ENCODE results near the gene EIF4EBP3. TPM values are rescaled to one million over a fixed set of nuclear protein-coding genes. Genes with fewer than 3 reads are reported as not detected.
A peak's percentile ranks its signal among the peaks of the same experiment; 100 is the strongest.

The EIF4EBP3 gene
- total and polyA plus RNA-seq, 8 donors: 7.2 to 55.5 (median 13.7) TPM

DNA sequence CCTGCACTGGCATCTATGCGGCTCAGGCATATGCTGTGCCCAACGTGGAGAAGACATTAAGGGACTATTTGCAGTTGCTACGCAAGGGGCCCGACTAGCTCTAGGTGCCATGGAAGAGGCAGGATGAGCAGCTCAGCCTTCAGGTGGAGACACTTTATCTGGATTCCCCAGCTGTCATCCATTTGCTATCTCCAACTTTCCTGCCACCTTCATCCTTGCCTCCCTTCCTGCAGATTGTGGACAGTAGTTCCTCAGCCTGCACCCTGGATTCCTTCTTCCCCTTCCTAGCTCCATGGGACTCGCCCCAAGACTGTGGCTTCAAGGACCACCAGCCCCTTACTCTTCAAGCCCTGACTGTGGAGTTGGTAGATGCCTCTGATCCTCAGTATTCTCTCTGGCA lies 19.2 kb downstream of the EIF4EBP3 start:
- H3K9me3 ChIP-seq: no peaks in the 10 kb centered on the region
- H3K4me3 ChIP-seq: no peak overlapping the region
- no peak overlapping the region for H3K27ac ChIP-seq
- H3K27me3 ChIP-seq: no peaks in the 10 kb centered on the region
- intact Hi-C loops (cut with DNase I): loop anchor here in 1 of 3 donors (10.0 kb wide), 1 partner anchor 68 kb away; the partner anchor contains the start of genes CD14 and TMCO6
- no peak for FAIRE-seq
- no peak for DNase-seq
- TF ChIP-seq, protein P1, sequence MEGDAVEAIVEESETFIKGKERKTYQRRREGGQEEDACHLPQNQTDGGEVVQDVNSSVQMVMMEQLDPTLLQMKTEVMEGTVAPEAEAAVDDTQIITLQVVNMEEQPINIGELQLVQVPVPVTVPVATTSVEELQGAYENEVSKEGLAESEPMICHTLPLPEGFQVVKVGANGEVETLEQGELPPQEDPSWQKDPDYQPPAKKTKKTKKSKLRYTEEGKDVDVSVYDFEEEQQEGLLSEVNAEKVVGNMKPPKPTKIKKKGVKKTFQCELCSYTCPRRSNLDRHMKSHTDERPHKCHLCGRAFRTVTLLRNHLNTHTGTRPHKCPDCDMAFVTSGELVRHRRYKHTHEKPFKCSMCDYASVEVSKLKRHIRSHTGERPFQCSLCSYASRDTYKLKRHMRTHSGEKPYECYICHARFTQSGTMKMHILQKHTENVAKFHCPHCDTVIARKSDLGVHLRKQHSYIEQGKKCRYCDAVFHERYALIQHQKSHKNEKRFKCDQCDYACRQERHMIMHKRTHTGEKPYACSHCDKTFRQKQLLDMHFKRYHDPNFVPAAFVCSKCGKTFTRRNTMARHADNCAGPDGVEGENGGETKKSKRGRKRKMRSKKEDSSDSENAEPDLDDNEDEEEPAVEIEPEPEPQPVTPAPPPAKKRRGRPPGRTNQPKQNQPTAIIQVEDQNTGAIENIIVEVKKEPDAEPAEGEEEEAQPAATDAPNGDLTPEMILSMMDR (IDR thresholded peaks at IDR 0.05): no peak
- WGBS, 2 donors: 88% methylated on average over 5 of the region's 5 CpGs
- peaks cover 0 to 10% (median 9%) of the 10 kb centered on the region in 3 donors for H3K36me3 ChIP-seq
- H3K4me1 ChIP-seq: peaks cover 4 to 11% (median 10%) of the 10 kb centered on the region in 3 donors
- ATAC-seq: no peak

DNA sequence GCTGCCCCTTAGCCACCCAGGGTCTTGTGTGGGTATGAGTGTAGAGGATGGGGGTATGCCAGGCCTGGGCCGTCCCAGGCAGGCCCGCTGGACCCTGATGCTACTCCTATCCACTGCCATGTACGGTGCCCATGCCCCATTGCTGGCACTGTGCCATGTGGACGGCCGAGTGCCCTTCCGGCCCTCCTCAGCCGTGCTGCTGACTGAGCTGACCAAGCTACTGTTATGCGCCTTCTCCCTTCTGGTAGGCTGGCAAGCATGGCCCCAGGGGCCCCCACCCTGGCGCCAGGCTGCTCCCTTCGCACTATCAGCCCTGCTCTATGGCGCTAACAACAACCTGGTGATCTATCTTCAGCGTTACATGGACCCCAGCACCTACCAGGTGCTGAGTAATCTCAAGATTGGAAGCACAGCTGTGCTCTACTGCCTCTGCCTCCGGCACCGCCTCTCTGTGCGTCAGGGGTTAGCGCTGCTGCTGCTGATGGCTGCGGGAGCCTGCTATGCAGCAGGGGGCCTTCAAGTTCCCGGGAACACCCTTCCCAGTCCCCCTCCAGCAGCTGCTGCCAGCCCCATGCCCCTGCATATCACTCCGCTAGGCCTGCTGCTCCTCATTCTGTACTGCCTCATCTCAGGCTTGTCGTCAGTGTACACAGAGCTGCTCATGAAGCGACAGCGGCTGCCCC lies 19.8 kb downstream of the EIF4EBP3 start:
- no peak for ATAC-seq
- Histone ChIP-seq H3K27me3 (no peaks in the 10 kb centered on the region), H3K4me3 (no peak overlapping the region), H3K27ac (no peak overlapping the region), H3K9me3 (no peaks in the 10 kb centered on the region), H3K36me3 (peaks cover 0 to 10% (median 9%) of the 10 kb centered on the region in 3 donors), H3K4me1 (peaks cover 4 to 11% (median 10%) of the 10 kb centered on the region in 3 donors)
- TF ChIP-seq, protein P1 (IDR thresholded peaks at IDR 0.05): no peak
- intact Hi-C loops (cut with DNase I): loop anchor here in 1 of 3 donors (10.0 kb wide), 1 partner anchor 68 kb away; the partner anchor contains the start of genes CD14 and TMCO6
- DNase-seq: peak in 4 of 6 donors; percentile 31 to 84 (median 62)
- no peak for FAIRE-seq
- 88% methylated on average over 22 of the region's 22 CpGs for WGBS, 2 donors

DNA sequence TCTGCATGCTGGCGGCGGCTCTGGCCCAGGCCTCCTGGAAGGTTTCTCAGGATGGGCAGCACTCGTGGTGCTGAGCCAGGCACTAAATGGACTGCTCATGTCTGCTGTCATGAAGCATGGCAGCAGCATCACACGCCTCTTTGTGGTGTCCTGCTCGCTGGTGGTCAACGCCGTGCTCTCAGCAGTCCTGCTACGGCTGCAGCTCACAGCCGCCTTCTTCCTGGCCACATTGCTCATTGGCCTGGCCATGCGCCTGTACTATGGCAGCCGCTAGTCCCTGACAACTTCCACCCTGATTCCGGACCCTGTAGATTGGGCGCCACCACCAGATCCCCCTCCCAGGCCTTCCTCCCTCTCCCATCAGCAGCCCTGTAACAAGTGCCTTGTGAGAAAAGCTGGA lies 20.4 kb downstream of the EIF4EBP3 start:
- FAIRE-seq: no peak
- no peaks in the 10 kb centered on the region for H3K27me3 ChIP-seq
- no peaks in the 10 kb centered on the region for H3K9me3 ChIP-seq
- H3K27ac ChIP-seq: no peak overlapping the region
- no peak overlapping the region for H3K4me3 ChIP-seq
- 97 to 98% methylated on average over 13 of the region's 13 CpGs for WGBS, 2 donors
- H3K4me1 ChIP-seq: peaks cover 4 to 11% (median 10%) of the 10 kb centered on the region in 3 donors
- TF ChIP-seq, protein P1 (IDR thresholded peaks at IDR 0.05): no peak
- intact Hi-C loops (cut with DNase I): loop anchor here in 1 of 3 donors (10.0 kb wide), 1 partner anchor 67 kb away; the partner anchor contains the start of genes CD14 and TMCO6
- DNase-seq: no peak
- H3K36me3 ChIP-seq: peaks cover 0 to 10% (median 9%) of the 10 kb centered on the region in 3 donors
- ATAC-seq: no peak

DNA sequence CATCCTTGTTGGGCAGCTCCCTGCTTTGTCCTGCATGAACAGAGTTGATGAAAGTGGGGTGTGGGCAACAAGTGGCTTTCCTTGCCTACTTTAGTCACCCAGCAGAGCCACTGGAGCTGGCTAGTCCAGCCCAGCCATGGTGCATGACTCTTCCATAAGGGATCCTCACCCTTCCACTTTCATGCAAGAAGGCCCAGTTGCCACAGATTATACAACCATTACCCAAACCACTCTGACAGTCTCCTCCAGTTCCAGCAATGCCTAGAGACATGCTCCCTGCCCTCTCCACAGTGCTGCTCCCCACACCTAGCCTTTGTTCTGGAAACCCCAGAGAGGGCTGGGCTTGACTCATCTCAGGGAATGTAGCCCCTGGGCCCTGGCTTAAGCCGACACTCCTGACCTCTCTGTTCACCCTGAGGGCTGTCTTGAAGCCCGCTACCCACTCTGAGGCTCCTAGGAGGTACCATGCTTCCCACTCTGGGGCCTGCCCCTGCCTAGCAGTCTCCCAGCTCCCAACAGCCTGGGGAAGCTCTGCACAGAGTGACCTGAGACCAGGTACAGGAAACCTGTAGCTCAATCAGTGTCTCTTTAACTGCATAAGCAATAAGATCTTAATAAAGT lies 21.1 kb downstream of the EIF4EBP3 start:
- TF ChIP-seq, protein P1 (IDR thresholded peaks at IDR 0.05): no peak
- H3K4me1 ChIP-seq: peaks cover 0 to 7% (median 5%) of the 10 kb centered on the region in 3 donors
- no peak for FAIRE-seq

More for the DNA sequence above, 21.1 kb downstream of the EIF4EBP3 start:
- intact Hi-C loops (cut with DNase I): loop anchor here in 1 of 3 donors (10.0 kb wide), 1 partner anchor 66 kb away; the partner anchor contains the start of genes CD14 and TMCO6
- 97 to 100% methylated on average over 2 of the region's 2 CpGs for WGBS, 2 donors
- DNase-seq: no peak
- no peak for ATAC-seq
- peak overlapping the region in 1 of 4 donors; percentile 16 for H3K27ac ChIP-seq
- H3K36me3 ChIP-seq: peaks cover 0 to 10% (median 9%) of the 10 kb centered on the region in 3 donors
- no peaks in the 10 kb centered on the region for H3K27me3 ChIP-seq
- H3K4me3 ChIP-seq: no peak overlapping the region
- no peaks in the 10 kb centered on the region for H3K9me3 ChIP-seq
